SW 1271 (cell line): ENCODE results near the gene MT1E.
"Not testable (repeated sequence)": the region's sequence is repeated elsewhere in the genome, so short reads cannot be mapped to it uniquely, and the experiment has no call there.

ENCODE experiments used
- DNase-seq, 2 experiments: peaks; one replicate each; lab custom pipeline; 2025; lab: John Stamatoyannopoulos, UW

MT1E gene

GRCh38 chr16:56607109-56607618 lies 18.4 kb upstream of the MT1E start:
- peak; percentile 90 to 93 for DNase-seq

DNA sequence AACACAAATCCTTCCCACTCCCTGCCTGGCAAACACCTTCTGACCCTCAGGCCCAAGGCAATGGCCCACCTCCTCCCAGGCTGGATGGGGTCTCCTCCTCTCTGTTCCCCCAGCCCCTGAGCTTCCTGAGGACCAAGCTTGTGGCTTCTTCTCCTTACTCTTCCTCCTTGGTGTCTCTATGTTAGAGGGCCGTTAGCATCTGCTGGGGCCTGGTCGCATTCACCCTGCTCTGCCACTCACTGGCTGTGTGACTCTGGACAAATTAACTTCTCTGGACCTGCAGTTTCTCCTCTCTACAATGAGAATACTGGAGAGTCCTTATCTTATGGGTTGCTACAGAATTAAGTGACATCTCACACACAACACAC lies 17.9 kb upstream of the MT1E start:
- DNase-seq: no peak

GRCh38 chr16:56608043-56608875 lies 17.3 kb upstream of the MT1E start, which contains the start of gene MT2A:
Gene MT2A (plus strand): TSS chr16:56608584. CDS start chr16:56608656, 72 bp downstream.
- peak; percentile 82 to 91 for DNase-seq

GRCh38 chr16:56608876-56609462 lies 16.6 kb upstream of the MT1E start:
- no peak for DNase-seq

DNA sequence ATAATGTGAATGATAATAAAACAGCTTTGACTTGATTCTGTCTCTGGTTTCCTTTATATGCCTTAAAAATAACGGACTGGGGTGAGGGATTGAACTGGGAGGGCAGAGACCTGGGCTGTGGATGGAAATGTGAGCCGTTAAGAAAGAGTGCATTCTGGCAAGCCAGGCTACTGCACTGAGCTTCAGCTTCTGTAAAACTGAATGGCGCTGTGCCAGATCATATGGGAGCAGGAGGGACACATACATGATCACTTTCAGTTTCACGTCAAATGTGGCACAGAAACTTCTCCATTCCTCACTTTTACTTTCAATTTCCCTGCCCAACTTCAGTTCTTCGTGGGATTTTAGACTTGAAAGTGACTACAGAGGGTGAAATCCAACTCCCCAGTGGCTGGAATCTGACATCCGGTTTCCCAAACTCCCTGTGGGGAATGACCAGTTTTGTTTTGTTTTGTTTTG lies 16.1 kb upstream of the MT1E start:
- peak; percentile 45 to 69 for DNase-seq

DNA sequence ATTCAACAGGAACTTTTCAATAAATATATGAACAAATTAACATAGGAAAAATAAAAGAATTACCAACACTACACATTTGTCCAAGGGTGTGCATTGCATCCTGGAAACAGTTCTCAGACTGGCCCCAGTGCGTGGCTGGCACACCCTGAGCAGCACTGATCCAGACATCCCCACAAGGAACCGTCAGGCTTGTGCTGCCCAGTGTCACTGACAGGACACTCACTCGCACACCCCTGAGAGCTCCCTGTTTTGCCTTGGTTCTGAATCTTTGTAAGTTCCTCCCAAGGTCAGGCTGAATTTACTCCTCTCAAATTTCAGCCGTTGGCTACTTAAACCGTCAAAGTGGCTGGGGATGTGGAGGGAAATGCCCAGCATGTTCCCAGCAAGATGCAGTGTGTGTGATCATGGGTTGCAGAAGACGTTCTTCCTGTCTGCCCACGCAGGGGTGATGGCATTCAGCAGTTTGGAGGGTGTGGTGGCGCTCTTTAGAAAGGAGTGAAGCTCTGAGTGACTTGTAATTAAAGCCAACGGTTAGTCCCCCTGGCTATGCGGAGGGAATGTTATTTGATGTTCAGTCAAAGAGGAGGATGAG lies 15.5 kb upstream of the MT1E start:
- peak in 1 of 2 experiments; percentile 78 for DNase-seq

GRCh38 chr16:56610609-56611111 lies 14.9 kb upstream of the MT1E start:
- DNase-seq: no peak

GRCh38 chr16:56611281-56611833 lies 14.2 kb upstream of the MT1E start:
- DNase-seq: peak in 1 of 2 experiments; percentile 48

GRCh38 chr16:56613706-56614105 lies 11.9 kb upstream of the MT1E start:
- DNase-seq: no peak

GRCh38 chr16:56614549-56614991 lies 11.0 kb upstream of the MT1E start:
- DNase-seq: peak in 1 of 2 experiments; percentile 29

- DNase-seq: no peak
Observed at GRCh38 chr16:56615353-56615752, 10.2 kb upstream of the MT1E start.

DNA sequence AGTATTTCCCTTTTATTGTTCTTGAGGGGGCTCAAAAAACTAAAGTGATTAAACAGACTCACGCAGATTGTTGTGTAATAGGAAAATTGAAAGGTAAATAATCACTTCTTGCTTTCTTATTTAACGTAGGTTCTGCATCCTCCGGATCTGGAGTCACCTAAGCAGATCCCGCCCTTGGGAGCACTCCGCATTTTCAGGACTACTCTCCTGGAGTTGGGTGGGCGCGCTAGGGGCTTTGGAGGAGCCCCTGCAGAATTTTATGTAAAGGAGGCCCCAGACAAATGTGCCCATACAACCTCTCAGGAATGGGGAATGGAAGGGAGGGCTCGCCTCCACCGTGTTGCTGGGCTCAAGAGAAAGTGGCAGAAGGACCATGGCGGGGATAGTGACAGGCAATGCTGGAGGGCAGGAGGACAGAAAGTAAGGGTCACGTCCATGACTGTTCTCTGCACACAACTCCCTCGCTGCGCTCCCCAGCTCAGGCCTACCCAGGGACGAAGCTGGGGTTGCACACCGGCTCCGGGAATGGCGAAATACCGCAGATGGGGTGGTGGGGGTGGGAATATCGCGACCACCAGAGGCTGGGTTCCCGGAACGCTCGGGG lies 8.9 kb upstream of the MT1E start:
- no peak for DNase-seq

DNA sequence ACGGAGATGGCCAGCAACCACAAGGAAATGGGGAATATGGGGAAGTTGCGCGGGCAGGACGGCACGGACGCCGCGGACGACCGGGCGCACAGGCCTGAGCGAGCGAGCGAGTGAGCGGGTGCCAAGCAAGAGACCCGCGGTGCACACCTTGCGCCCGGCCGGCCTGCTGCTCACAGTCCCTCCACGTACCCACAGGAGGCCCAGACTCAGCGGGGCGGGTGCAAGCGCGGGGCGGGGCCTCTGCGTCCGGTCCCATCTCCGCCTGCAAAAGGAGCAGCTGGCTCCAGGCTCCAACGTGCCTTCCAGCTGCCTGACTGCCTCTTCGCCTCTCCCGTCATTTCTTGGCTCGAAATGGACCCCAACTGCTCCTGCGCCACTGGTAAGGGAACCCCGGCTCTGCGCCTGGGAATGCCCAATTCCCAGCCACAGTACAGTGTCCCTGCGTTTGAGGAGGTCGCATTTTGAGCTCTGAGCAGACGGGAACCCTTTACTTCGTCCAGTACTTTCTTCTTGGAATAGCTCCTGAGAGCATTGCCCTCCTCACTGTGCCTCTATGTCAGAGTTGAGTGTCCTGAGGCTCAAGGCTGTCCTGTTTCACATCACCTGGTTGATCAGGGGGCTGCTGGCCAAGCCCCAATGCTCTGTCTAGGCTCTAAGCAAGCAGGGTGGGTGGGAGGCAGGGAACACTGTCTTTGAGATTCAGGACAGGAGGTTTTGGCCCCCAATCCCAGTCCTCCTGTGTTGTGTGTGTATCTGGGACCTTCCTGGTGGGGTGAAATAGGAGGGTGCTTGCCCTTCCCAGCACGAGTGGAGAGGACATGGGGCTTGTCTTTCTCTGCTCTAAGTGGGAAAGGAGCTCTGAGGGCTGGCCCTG lies 8.1 kb upstream of the MT1E start:
- DNase-seq: peak in 1 of 2 experiments; percentile 58

DNA sequence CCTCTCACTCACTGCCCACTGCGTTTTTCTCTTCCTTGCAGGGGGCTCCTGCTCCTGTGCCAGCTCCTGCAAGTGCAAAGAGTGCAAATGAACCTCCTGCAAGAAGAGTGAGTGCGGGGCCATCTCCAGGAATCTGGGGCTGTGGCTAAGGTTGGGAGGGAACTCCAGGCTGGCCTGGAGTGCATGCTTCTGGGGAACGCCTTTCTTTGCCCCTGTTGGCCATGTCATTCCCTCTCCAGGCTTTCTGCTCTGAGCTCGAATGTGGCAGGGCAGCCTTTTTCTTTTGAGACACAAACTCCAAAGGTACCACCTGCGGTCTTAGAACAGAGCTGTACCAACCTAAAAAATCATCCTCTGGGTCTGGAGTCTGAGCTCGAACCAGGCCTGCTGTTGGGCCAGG lies 7.4 kb upstream of the MT1E start:
- DNase-seq: no peak

GRCh38 chr16:56620339-56620897 lies 5.2 kb upstream of the MT1E start:
- no peak for DNase-seq

DNA sequence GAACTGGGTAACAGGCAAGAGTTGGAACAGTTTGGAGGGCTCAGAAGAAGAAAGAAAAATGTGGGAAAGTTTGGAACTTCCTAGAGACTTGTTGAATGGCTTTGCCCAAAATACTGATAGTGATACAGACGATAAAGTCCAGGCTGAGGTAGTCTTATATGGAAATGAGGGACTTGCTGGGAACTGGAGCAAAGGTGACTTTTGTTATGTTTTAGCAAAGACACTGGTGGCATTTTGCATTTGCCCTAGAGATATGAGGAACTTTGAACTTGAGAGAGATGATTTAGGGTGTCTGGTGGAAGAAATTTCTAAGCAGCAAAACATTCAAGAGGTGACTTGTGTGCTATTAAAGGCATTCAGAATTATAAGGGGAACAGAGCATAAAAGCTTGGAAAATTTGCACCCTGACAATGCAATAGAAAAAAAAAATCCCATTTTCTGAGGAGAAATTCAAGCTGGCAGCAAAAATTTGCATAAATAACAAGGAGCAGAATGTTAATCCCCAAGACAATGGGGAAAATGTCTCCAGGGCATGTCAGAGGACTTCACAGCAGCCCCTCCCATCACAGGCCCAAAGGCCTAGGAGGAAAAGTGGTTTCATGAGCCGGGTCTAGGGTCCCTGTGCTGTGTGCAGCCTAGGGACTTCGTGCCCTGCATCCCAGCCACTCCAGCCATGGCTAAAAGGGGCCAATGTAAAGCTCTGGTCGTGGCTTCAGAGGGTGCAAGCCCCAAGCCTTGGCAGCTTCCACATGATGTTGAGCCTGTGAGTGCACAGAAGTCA lies 3.7 kb upstream of the MT1E start:
- DNase-seq: not testable (repeated sequence)

DNA sequence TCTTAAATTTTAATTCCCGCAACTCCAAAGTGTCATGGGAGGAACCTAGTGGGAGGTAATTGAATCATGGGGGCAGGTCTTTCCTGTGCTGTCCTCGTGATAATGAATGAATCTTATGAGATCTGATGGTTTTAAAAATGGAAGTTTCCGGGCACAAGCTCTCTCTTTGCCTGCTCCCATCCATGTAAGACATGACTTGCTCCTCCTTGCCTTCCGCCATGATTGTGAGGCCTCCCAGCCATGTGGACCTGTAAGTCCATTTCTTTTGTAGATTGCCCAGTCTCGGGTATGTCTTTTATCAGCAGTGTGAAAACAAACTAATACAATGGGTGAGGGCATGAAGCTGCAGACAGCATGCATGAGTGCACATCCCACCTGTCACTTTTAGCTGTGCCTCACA lies 2.4 kb upstream of the MT1E start:
- DNase-seq: not testable (repeated sequence)

DNA sequence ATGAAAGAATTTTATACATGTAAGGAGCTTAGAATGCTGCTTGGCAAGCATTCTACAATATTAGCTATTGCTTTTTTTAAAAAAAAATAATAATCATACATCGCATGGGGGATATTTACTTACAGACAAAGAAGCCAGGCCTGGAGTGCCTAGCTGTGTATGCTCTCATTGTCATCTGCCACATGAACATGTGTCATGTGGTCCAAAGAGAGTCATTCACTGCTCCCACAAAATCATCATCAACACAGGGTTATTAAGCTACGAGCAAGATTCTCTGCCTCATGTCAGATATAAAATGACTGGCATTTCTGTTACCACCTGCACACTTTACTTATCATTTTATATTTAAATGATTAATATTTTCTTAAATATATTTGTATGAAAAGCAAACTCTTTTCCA lies 1.9 kb upstream of the MT1E start:
- DNase-seq: no peak

DNA sequence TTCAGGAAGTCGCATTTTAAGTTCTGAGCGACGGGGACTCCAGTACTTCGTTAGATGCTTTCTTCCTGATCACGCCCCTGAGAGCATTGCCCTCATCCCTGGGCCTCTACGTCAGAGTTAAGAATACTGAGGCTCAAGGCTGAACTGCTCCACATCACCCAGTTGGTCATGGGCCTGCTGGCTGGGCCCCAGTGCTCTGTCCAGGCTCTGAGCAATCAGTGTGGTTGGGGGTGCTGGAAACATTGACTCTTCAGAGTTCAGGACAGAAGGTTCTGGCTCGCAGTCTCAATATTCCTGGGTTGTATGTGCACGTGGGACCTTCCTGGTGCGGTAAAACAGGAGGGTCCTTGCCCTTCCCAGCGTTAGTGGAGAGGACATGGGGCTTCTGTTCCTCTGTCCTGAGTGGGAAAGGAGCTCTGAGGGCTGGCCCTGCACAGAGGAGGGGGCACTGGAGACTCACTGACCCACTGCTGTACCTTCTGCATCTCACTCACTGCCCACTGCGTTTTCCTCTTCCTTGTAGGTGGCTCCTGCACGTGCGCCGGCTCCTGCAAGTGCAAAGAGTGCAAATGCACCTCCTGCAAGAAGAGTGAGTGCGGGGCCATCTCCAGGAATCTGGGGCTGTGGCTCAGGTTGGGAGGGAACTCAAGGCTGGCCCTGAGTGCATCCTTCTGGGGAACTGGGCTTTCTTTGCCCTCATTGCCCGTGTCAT lies 518 bp downstream of the MT1E start:
- DNase-seq: peak in 1 of 2 experiments; percentile 23
